Measurements from ENCODE around the gene LPCAT4.
A peak's percentile ranks its signal among the peaks of the same experiment; 100 is the strongest.
"Not testable (repeated sequence)": the region's sequence is repeated elsewhere in the genome, so short reads cannot be mapped to it uniquely, and the experiment has no call there.

The LPCAT4 gene

GRCh38 chr15:34367101-34368081, at the start of gene LPCAT4:
TSS of gene LPCAT4 (minus strand) at chr15:34367196. CDS start at chr15:34367100, 96 bp downstream.
- Histone ChIP-seq H3K4me3 (ENCODE audit: low read length) (peak within 1 kb of the TSS; percentile 87), H3K79me2 (ENCODE audit: control insufficient read depth, low read length) (peaks cover 23% of the 10 kb centered on the region), H3K27ac (ENCODE audit: low read depth, low read length) (peak within 1 kb of the TSS; percentile 86), H3K36me3 (ENCODE audit: control insufficient read depth, low read length) (peaks cover 23% of the 10 kb centered on the region), H3K4me2 (ENCODE audit: low read length) (peak within 1 kb of the TSS; percentile 97), H3K9me2 (replicated peaks; ENCODE audit: control insufficient read depth, low read length) (no peaks in the 10 kb centered on the region), H3F3A (ENCODE audit: control insufficient read depth, insufficient read depth) (peaks cover 18% of the 10 kb centered on the region), H4K20me1 (ENCODE audit: control insufficient read depth, insufficient read depth, low read depth, low read length) (0 out of 2 replicates have a peak, but pooled peaks cover 4% of the 10 kb centered on the region), H3K4me1 (ENCODE audit: control insufficient read depth, low read length) (peaks cover 45% of the 10 kb centered on the region), H3K27me3 (ENCODE audit: control insufficient read depth, low read length) (no peaks in the 10 kb centered on the region), H3K9me3 (ENCODE audit: control insufficient read depth, insufficient read depth, low read length) (no peaks in the 10 kb centered on the region)
- TF ChIP-seq EZH2phosphoT487 (IDR thresholded peaks at IDR 0.05; ENCODE audit: borderline replicate concordance, low read length): no peak
- TF ChIP-seq CTCF (IDR thresholded peaks at IDR 0.05; ENCODE audit: low read depth, low read length, poor library complexity, severe bottlenecking): peak; percentile 98

GRCh38 chr15:34409511-34409910, 42.5 kb upstream of the LPCAT4 start:
- H3K4me2 ChIP-seq (ENCODE audit: low read length); H3K36me3 ChIP-seq (ENCODE audit: control insufficient read depth, low read length): not testable (repeated sequence)

GRCh38 chr15:34408973-34409372, 42.0 kb upstream of the LPCAT4 start:
- not testable (repeated sequence) for H3K4me1 ChIP-seq (ENCODE audit: control insufficient read depth, low read length)

More at GRCh38 chr15:34409511-34409910, 42.5 kb upstream of the LPCAT4 start:
- not testable (repeated sequence) for H3K4me1 ChIP-seq (ENCODE audit: control insufficient read depth, low read length); H3F3A ChIP-seq (ENCODE audit: control insufficient read depth, insufficient read depth); H3K9me2 ChIP-seq (replicated peaks; ENCODE audit: control insufficient read depth, low read length); H3K27ac ChIP-seq (ENCODE audit: low read depth, low read length); H3K79me2 ChIP-seq (ENCODE audit: control insufficient read depth, low read length); H3K9me3 ChIP-seq (ENCODE audit: control insufficient read depth, insufficient read depth, low read length); H3K4me3 ChIP-seq (ENCODE audit: low read length); H3K27me3 ChIP-seq (ENCODE audit: control insufficient read depth, low read length); H4K20me1 ChIP-seq (ENCODE audit: control insufficient read depth, insufficient read depth, low read depth, low read length)

GRCh38 chr15:34403899-34404298, 36.9 kb upstream of the LPCAT4 start:
- H3K36me3 ChIP-seq (ENCODE audit: control insufficient read depth, low read length); H3K27me3 ChIP-seq (ENCODE audit: control insufficient read depth, low read length); H3K4me2 ChIP-seq (ENCODE audit: low read length); H3K9me3 ChIP-seq (ENCODE audit: control insufficient read depth, insufficient read depth, low read length); H3F3A ChIP-seq (ENCODE audit: control insufficient read depth, insufficient read depth); H3K27ac ChIP-seq (ENCODE audit: low read depth, low read length); H4K20me1 ChIP-seq (ENCODE audit: control insufficient read depth, insufficient read depth, low read depth, low read length); H3K4me1 ChIP-seq (ENCODE audit: control insufficient read depth, low read length); H3K4me3 ChIP-seq (ENCODE audit: low read length); H3K9me2 ChIP-seq (replicated peaks; ENCODE audit: control insufficient read depth, low read length); H3K79me2 ChIP-seq (ENCODE audit: control insufficient read depth, low read length): not testable (repeated sequence)

More at GRCh38 chr15:34408973-34409372, 42.0 kb upstream of the LPCAT4 start:
- H3K27ac ChIP-seq (ENCODE audit: low read depth, low read length); H3K9me2 ChIP-seq (replicated peaks; ENCODE audit: control insufficient read depth, low read length); H3K4me2 ChIP-seq (ENCODE audit: low read length); H3K4me3 ChIP-seq (ENCODE audit: low read length); H3K27me3 ChIP-seq (ENCODE audit: control insufficient read depth, low read length); H3K79me2 ChIP-seq (ENCODE audit: control insufficient read depth, low read length); H4K20me1 ChIP-seq (ENCODE audit: control insufficient read depth, insufficient read depth, low read depth, low read length); H3F3A ChIP-seq (ENCODE audit: control insufficient read depth, insufficient read depth); H3K9me3 ChIP-seq (ENCODE audit: control insufficient read depth, insufficient read depth, low read length); H3K36me3 ChIP-seq (ENCODE audit: control insufficient read depth, low read length): not testable (repeated sequence)

- not testable (repeated sequence) for H3K27me3 ChIP-seq (ENCODE audit: control insufficient read depth, low read length); H3K9me3 ChIP-seq (ENCODE audit: control insufficient read depth, insufficient read depth, low read length); H3K4me3 ChIP-seq (ENCODE audit: low read length); H3K4me2 ChIP-seq (ENCODE audit: low read length); H3K4me1 ChIP-seq (ENCODE audit: control insufficient read depth, low read length); H3K27ac ChIP-seq (ENCODE audit: low read depth, low read length); H4K20me1 ChIP-seq (ENCODE audit: control insufficient read depth, insufficient read depth, low read depth, low read length); H3F3A ChIP-seq (ENCODE audit: control insufficient read depth, insufficient read depth); H3K79me2 ChIP-seq (ENCODE audit: control insufficient read depth, low read length); H3K9me2 ChIP-seq (replicated peaks; ENCODE audit: control insufficient read depth, low read length); H3K36me3 ChIP-seq (ENCODE audit: control insufficient read depth, low read length)
These were observed 36.2 kb upstream of the LPCAT4 start for GRCh38 chr15:34403160-34403598.

- H3K79me2 ChIP-seq (ENCODE audit: control insufficient read depth, low read length); H3K27me3 ChIP-seq (ENCODE audit: control insufficient read depth, low read length); H3F3A ChIP-seq (ENCODE audit: control insufficient read depth, insufficient read depth); H3K4me1 ChIP-seq (ENCODE audit: control insufficient read depth, low read length); H3K9me3 ChIP-seq (ENCODE audit: control insufficient read depth, insufficient read depth, low read length); H3K9me2 ChIP-seq (replicated peaks; ENCODE audit: control insufficient read depth, low read length); H3K27ac ChIP-seq (ENCODE audit: low read depth, low read length); H3K4me3 ChIP-seq (ENCODE audit: low read length); H3K4me2 ChIP-seq (ENCODE audit: low read length); H3K36me3 ChIP-seq (ENCODE audit: control insufficient read depth, low read length); H4K20me1 ChIP-seq (ENCODE audit: control insufficient read depth, insufficient read depth, low read depth, low read length): not testable (repeated sequence)
These were observed 30.8 kb upstream of the LPCAT4 start for GRCh38 chr15:34397637-34398259.

- H3K36me3 ChIP-seq (ENCODE audit: control insufficient read depth, low read length); H3K4me2 ChIP-seq (ENCODE audit: low read length); H4K20me1 ChIP-seq (ENCODE audit: control insufficient read depth, insufficient read depth, low read depth, low read length); H3K27ac ChIP-seq (ENCODE audit: low read depth, low read length); H3K4me3 ChIP-seq (ENCODE audit: low read length); H3F3A ChIP-seq (ENCODE audit: control insufficient read depth, insufficient read depth); H3K9me3 ChIP-seq (ENCODE audit: control insufficient read depth, insufficient read depth, low read length); H3K9me2 ChIP-seq (replicated peaks; ENCODE audit: control insufficient read depth, low read length); H3K79me2 ChIP-seq (ENCODE audit: control insufficient read depth, low read length); H3K27me3 ChIP-seq (ENCODE audit: control insufficient read depth, low read length); H3K4me1 ChIP-seq (ENCODE audit: control insufficient read depth, low read length): not testable (repeated sequence)
These were observed 26.0 kb upstream of the LPCAT4 start for GRCh38 chr15:34392981-34393380.

Measured in DOHH2 (cell line).